ENCODE measurements around the gene CEACAM4.
"Not testable (repeated sequence)": the region's sequence is repeated elsewhere in the genome, so short reads cannot be mapped to it uniquely, and the experiment has no call there.

CEACAM4 gene

DNA sequence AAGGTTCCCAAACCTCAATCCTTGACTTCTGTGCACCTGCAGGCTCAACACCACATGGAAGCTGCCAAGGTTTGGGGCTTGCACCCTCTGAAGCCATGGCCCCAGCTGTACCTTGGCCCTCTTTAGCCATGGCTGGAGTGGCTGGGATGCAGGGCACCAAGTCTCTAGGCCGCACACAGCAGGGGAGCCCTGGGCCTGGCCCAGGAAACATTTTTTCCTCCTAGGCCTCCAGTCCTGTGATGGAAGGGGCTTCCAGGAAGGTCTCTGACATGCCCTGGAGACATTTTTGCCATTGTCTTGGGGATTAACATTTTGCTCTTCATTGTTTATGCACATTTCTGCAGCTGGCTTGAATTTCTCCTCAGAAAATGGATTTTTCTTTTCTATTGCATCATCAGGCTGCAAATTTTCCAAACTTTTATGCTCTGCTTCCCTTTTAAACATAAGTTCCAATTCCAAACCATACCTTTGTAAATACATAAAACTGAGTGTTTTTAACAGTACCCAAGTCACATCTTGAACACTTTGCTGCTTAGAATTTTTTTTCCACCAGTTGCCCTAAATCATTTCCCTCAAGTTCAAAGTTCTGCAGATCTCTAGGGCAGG, 44.2 kb downstream of the CEACAM4 start:
- DNase-seq, result not testable (repeated sequence)

DNA sequence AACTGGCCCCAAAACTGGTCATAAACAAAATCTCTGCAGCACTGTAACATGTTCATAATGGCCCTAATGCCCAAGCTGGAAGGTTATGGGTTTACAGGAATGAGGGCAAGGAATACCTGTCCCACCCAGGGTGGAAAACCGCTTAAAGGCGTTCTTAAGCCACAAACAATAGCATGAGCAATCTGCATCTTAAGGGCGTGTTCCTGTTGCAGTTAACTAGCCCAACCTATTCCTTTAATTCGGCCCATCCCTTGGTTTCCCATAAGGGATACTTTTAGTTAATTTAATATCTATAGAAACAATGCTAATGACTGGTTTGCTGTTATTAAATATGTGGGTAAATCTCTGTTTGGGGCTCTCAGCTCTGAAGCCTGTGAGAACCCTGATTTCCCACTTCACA, 45.8 kb downstream of the CEACAM4 start:
- not testable (repeated sequence) for DNase-seq

DNA sequence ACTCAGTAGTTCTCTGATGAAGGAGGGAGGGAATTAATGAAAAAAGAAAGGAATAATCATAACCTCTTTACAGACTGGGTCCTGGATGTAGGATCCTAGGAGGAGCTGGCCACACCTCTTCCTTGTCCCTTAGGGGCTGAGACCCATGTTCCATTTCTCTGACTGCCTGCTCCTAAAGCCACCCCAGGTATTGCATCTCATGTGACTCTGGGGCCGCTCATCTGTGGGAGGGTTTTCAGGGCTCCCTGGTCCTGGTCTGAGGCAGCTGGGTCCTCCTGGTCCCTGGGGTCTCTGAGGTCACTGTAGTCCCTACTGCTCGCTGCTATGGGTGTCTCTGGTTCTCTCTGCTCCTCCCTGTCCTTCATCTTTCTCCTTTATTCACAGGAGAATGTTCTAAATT, 48.0 kb downstream of the CEACAM4 start:
- DNase-seq, result no peak

DNA sequence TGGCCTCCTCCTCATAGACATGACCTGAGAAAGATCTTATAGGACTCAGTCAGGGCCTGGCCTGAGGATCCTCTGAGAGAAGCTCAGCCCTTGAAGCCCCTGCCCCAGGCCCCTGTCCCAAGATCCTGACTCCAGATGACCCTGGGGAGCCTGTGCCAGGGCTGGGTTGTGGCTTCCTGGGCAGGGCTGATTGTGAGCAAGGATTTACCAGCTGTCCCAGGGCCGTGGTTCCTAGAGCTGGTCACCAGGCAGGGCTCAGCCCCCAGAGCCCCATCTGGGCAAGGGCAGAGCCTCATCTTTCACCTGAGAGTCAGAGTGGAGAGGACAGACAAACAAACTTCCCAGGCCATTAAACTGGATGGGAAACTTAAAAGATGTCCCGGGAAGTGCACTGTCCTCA, 49.0 kb downstream of the CEACAM4 start:
- DNase-seq, result no peak

DNA sequence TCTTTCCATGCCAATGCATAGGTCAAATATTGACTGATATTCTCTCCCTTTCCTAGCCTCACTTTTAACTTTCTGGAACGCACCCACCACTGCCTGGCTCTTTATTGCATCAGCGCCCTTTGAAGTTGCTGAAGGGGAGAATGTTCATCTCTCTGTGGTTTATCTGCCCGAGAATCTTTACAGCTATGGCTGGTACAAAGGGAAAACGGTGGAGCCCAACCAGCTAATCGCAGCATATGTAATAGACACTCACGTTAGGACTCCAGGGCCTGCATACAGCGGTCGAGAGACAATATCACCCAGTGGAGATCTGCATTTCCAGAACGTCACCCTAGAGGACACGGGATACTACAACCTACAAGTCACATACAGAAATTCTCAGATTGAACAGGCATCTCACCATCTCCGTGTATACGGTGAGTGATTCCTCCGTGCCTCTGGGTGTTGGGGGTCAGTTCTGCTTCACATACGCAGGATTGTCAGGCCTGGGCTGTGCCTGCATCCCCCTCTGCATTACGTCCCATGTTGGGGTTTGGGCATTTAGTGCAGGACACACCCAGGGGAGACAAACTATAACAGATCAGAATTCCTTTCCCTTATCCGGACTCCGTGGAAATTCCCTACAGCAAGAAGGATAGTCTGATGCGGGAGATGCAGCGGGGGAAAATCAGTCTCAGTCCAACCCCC, 49.6 kb downstream of the CEACAM4 start:
- no peak for DNase-seq

DNA sequence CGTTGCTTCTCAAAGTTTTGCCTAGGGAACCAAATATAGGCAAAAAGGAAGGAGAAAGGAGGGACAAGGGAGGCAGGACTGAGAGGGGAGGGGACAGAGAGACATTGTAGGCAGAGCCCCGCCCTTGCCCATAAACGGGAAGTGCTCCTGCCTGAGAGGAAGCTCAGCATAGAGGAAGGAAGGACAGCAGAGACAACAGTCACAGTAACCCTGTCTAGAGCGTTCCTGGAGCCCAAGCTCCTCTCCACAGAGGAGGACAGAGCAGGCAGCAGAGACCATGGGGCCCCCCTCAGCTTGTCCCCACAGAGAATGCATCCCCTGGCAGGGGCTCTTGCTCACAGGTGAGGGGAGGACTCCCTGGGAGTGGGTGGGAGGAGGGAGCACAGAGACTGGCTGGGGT, 50.9 kb downstream of the CEACAM4 start, which contains the start of gene CEACAM21:
TSS of gene CEACAM21 (plus strand) at position 169 of the 400 bp plus-strand sequence. CDS start at position 278, 109 bp downstream.
- DNase-seq, result no peak

DNA sequence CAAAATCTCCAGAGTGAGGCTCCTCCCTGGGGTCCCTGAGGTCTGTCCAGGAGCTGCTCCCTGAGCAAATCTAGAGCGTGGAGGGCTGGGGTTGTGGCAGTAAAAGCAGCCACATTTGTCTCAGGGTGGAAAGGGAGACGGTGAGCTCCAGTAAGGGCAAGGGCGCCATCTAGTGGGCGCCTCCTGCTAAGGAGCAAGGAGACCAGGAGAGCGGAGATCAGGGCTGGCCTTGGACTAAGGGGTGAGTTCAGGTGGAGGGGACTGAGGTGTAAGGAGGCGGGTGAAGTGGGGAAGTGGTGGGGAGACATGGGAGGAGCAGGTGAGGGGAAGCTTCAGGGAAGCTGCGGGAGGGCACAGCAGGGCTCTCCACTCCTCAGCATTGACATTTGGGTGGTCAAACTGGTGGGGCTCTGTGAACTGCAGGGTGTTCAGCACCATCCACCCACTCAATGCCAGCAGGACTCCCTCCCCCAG, 56.2 kb downstream of the CEACAM4 start:
- no peak for DNase-seq

DNA sequence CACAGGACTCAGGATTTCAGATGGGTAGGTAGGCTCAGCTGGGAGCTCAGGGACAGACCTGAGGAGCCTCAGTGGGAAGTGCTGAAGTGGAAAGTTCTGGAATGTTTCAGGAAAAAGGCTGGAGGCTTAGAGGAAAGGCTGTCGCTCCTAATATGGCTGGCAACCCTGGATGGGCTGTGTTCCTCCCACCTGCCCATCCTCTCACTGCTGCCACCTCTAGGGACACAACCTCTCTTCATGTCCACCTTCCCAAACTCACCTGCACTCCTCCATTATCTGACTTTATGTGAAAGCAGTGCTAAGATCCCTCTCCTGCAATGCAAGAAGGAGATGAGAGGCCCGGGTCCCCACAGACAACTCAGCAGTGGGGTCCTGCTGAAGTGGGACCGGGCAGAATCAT, 56.7 kb downstream of the CEACAM4 start:
- DNase-seq, result no peak

DNA sequence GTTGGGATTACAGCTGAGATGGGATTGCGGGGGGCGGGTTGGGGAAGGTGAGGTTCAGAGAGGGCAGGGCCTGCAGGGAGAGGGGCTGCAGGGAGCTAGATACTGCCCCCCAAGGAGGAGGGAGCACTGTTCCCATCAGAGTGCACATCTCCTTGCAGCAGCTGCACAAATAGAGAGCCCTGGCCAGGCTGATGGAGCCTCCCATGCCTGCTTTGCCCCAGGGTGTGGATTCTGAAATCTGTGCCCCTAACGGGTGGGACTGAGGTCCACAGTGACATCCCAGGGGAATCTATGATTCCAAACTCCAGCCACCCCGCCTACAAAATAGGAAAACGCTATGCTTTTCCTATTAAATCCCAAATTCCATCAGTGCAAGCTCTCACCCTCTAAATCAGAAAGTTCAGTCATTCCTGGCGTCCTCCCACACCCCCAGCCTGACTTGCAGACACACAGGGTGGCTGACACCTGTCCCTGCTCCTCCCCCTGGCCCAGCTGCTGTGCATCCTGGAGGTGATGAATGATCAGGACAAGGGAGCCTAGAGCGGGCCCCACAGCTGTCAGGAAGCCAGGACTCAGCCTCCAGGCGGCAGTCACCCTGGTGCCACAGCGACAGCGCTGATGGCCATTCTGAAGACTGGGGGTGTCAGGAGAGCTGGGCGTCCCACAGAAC, 57.3 kb downstream of the CEACAM4 start:
- DNase-seq, result no peak
